Measurements from ENCODE around the gene NCOA3.

DNA sequence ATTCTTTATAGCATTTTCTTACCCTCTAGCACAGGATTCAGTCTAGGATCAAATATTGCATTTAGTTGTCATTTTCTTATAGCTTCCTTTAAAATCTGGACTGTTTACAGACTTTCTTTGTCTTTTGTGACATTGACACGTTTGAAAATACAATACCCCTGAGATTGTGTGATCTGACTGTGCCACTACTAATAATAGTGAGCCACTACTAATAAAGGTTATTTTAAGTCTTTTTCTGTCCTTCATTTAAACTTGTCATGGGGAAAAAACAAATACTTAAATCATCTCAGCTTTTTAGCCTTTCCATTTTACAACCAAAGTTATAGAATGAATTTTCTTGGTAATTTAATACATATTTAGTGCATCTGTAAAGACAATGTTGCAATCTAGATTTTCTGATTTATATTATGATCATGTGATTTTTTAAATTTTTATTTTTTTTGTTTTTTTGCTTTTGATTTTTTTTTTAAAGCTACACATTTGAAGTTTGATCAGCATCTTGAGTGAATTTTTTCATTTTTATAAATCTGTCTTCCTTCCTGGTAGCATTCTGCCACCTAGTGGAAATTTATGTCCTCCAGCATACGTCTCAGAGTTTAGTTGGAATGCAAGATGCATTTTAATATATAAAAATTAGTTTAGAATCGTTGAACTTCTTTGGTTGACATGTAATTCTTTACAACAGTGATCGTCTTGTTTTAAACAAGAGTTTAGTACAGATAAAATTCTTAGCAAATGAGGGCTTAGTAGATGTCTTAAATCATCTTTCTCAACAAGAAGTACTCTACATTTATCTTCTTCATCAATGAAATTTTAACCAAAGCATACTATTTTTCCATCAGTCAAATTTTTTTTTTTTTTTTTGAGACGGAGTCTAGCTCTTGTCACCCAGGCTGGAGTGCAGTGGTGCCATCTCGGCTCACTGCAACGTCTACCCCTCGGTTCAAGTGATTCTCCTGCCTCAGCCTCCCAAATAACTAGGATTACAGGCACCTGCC is 119.4 kb downstream of the NCOA3 start:
- TF ChIP-seq CEBPB (IDR thresholded peaks at IDR 0.05; ENCODE audit: low read depth, low read length) (no peak), EP300 (IDR thresholded peaks at IDR 0.05; ENCODE audit: borderline replicate concordance in 1 of 2, low read depth in 2 of 2, low read length in 2 of 2) (no peak), MAFK (IDR thresholded peaks at IDR 0.05; ENCODE audit: low read depth, low read length) (no peak), KDM1A (IDR thresholded peaks at IDR 0.05; ENCODE audit: borderline replicate concordance, low read length) (no peak), SIN3A (conservative IDR thresholded peaks at IDR 0.05 in 1 of 2, IDR thresholded peaks at IDR 0.05 in 1 of 2; ENCODE audit: low read depth in 1 of 2, low read length in 2 of 2) (no peak), GABPA (IDR thresholded peaks at IDR 0.05; ENCODE audit: borderline replicate concordance, insufficient read depth, low read length) (no peak), CHD1 (IDR thresholded peaks at IDR 0.05; ENCODE audit: low read depth, low read length) (no peak), JUN (IDR thresholded peaks at IDR 0.05; ENCODE audit: low read depth, low read length) (no peak), BACH1 (IDR thresholded peaks at IDR 0.05; ENCODE audit: low read length) (no peak), YY1 (IDR thresholded peaks at IDR 0.05; ENCODE audit: low read depth, low read length) (no peak), EZH2 (IDR thresholded peaks at IDR 0.05; ENCODE audit: low read depth, low read length, severe bottlenecking) (no peak), RAD21 (IDR thresholded peaks at IDR 0.05 in 1 of 2, conservative IDR thresholded peaks at IDR 0.05 in 1 of 2; ENCODE audit: low read depth in 2 of 2, low read length in 2 of 2) (peak; percentile 79 to 84)
- TF ChIP-seq, protein P1, sequence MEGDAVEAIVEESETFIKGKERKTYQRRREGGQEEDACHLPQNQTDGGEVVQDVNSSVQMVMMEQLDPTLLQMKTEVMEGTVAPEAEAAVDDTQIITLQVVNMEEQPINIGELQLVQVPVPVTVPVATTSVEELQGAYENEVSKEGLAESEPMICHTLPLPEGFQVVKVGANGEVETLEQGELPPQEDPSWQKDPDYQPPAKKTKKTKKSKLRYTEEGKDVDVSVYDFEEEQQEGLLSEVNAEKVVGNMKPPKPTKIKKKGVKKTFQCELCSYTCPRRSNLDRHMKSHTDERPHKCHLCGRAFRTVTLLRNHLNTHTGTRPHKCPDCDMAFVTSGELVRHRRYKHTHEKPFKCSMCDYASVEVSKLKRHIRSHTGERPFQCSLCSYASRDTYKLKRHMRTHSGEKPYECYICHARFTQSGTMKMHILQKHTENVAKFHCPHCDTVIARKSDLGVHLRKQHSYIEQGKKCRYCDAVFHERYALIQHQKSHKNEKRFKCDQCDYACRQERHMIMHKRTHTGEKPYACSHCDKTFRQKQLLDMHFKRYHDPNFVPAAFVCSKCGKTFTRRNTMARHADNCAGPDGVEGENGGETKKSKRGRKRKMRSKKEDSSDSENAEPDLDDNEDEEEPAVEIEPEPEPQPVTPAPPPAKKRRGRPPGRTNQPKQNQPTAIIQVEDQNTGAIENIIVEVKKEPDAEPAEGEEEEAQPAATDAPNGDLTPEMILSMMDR (IDR thresholded peaks at IDR 0.05; ENCODE audit: control extremely low read depth in 1 of 3, insufficient read depth in 1 of 3, low read depth in 1 of 3, low read length in 3 of 3): peak in 2 of 3 experiments; percentile 39 to 50; a peak in 2 of 4 replicates
- TF ChIP-seq, protein P2, sequence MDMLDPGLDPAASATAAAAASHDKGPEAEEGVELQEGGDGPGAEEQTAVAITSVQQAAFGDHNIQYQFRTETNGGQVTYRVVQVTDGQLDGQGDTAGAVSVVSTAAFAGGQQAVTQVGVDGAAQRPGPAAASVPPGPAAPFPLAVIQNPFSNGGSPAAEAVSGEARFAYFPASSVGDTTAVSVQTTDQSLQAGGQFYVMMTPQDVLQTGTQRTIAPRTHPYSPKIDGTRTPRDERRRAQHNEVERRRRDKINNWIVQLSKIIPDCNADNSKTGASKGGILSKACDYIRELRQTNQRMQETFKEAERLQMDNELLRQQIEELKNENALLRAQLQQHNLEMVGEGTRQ (IDR thresholded peaks at IDR 0.05; ENCODE audit: low read length): no peak
